ENCODE data around the gene POU2F1. TPM values are rescaled to one million over a fixed set of nuclear protein-coding genes. Genes with fewer than 3 reads are reported as not detected.

Gene POU2F1
- total RNA-seq, 2 experiments from 2014 or later: 18.7 to 52.3 TPM

DNA sequence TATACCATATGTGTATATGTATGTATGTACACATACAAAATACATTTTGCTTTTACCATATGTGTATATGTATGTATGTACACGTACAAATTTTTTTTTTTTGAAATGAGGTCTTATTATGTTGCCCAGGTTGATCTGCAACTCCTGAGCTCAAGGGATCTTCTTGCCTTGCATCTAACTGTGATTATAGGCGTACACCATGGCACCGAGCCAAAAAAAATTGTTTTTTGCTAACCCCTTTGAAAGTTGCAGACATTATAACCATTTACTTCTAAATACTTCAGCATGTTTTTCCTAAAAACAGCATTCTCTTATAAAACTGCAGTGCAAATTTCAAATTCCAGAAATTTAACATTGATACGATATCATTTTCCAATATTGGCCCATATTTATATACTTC is 147.0 kb downstream of the POU2F1 start:
- no TSS peak for BruUV-seq (replicated peaks)
- intact Hi-C loops (cut with micrococcal nuclease; ENCODE audit: unreplicated experiment): no loop called here
- no peak for DNase-seq (ENCODE audit: low spot score)

GRCh38 chr1:167369175-167369574 is 148.5 kb downstream of the POU2F1 start:
- BruUV-seq (replicated peaks): no TSS peak

More for the DNA sequence above, 147.0 kb downstream of the POU2F1 start:
- no peak for TF ChIP-seq EZH2phosphoT487 (IDR thresholded peaks at IDR 0.05; ENCODE audit: borderline replicate concordance, low read depth, low read length)
- TF ChIP-seq, protein P1, sequence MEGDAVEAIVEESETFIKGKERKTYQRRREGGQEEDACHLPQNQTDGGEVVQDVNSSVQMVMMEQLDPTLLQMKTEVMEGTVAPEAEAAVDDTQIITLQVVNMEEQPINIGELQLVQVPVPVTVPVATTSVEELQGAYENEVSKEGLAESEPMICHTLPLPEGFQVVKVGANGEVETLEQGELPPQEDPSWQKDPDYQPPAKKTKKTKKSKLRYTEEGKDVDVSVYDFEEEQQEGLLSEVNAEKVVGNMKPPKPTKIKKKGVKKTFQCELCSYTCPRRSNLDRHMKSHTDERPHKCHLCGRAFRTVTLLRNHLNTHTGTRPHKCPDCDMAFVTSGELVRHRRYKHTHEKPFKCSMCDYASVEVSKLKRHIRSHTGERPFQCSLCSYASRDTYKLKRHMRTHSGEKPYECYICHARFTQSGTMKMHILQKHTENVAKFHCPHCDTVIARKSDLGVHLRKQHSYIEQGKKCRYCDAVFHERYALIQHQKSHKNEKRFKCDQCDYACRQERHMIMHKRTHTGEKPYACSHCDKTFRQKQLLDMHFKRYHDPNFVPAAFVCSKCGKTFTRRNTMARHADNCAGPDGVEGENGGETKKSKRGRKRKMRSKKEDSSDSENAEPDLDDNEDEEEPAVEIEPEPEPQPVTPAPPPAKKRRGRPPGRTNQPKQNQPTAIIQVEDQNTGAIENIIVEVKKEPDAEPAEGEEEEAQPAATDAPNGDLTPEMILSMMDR (conservative IDR thresholded peaks at IDR 0.05; ENCODE audit: low read length): no peak
- Histone ChIP-seq H3K4me2 (ENCODE audit: low read length) (no peak overlapping the region), H3K36me3 (ENCODE audit: insufficient read depth, low read length) (peaks cover 67% of the 10 kb centered on the region), H3K9me3 (ENCODE audit: low read length) (no peaks in the 10 kb centered on the region; the same call in 1 of the 2 replicates), H4K20me1 (ENCODE audit: insufficient read depth, low read length) (no peaks in the 10 kb centered on the region), H3K4me3 (ENCODE audit: low read depth, low read length, poor library complexity, severe bottlenecking) (no peak overlapping the region), H3K4me1 (ENCODE audit: insufficient read depth, low read length, poor library complexity, severe bottlenecking) (peaks cover 24% of the 10 kb centered on the region), H2AFZ (ENCODE audit: low read length) (no peak overlapping the region), H3K79me2 (ENCODE audit: insufficient read depth, low read depth, low read length) (peaks cover 46% of the 10 kb centered on the region), H3K9me2 (ENCODE audit: insufficient read depth, low read length) (no peaks in the 10 kb centered on the region), H3K27ac (ENCODE audit: low read depth, low read length, poor library complexity, severe bottlenecking) (no peak overlapping the region)
- CTCF ChIA-PET (ENCODE audit: unreplicated experiment): no interaction called here
- POLR2A ChIA-PET: interaction anchor here (0.7 to 1.4 kb wide), 3 partner anchors 16 to 46 kb away, joined by 3 read pairs; no protein-coding TSS in a partner anchor

GRCh38 chr1:167369933-167370332 is 149.2 kb downstream of the POU2F1 start:
- no peak for DNase-seq (ENCODE audit: low spot score)
- peaks cover 27% of the 10 kb centered on the region for H3K79me2 ChIP-seq (ENCODE audit: insufficient read depth, low read depth, low read length)
- no peak overlapping the region for H3K4me3 ChIP-seq (ENCODE audit: low read depth, low read length, poor library complexity, severe bottlenecking)
- no peaks in the 10 kb centered on the region; the same call in 1 of the 2 replicates for H3K9me3 ChIP-seq (ENCODE audit: low read length)
- H3K4me1 ChIP-seq (ENCODE audit: insufficient read depth, low read length, poor library complexity, severe bottlenecking): peaks cover 6% of the 10 kb centered on the region
- peaks cover 88% of the 10 kb centered on the region for H3K36me3 ChIP-seq (ENCODE audit: insufficient read depth, low read length)
- intact Hi-C loops (cut with micrococcal nuclease; ENCODE audit: unreplicated experiment): no loop called here
- no peak overlapping the region for H2AFZ ChIP-seq (ENCODE audit: low read length)
- no peak overlapping the region for H3K4me2 ChIP-seq (ENCODE audit: low read length)
- BruUV-seq (replicated peaks): no TSS peak
- CTCF ChIA-PET (ENCODE audit: unreplicated experiment): no interaction called here
- H4K20me1 ChIP-seq (ENCODE audit: insufficient read depth, low read length): no peaks in the 10 kb centered on the region
- TF ChIP-seq, protein P1 (conservative IDR thresholded peaks at IDR 0.05; ENCODE audit: low read length): no peak
- TF ChIP-seq EZH2phosphoT487 (IDR thresholded peaks at IDR 0.05; ENCODE audit: borderline replicate concordance, low read depth, low read length): no peak
- no peaks in the 10 kb centered on the region for H3K9me2 ChIP-seq (ENCODE audit: insufficient read depth, low read length)
- no peak overlapping the region for H3K27ac ChIP-seq (ENCODE audit: low read depth, low read length, poor library complexity, severe bottlenecking)
- POLR2A ChIA-PET: interaction anchor here (0.8 to 1.6 kb wide), 5 partner anchors 9 to 529 kb away, joined by 3 to 7 read pairs (median 4); no protein-coding TSS in a partner anchor

More at GRCh38 chr1:167369175-167369574, 148.5 kb downstream of the POU2F1 start:
- Histone ChIP-seq H4K20me1 (ENCODE audit: insufficient read depth, low read length) (no peaks in the 10 kb centered on the region), H3K36me3 (ENCODE audit: insufficient read depth, low read length) (peaks cover 81% of the 10 kb centered on the region), H3K79me2 (ENCODE audit: insufficient read depth, low read depth, low read length) (peaks cover 31% of the 10 kb centered on the region), H3K4me1 (ENCODE audit: insufficient read depth, low read length, poor library complexity, severe bottlenecking) (peaks cover 12% of the 10 kb centered on the region), H3K9me2 (ENCODE audit: insufficient read depth, low read length) (no peaks in the 10 kb centered on the region), H3K4me3 (ENCODE audit: low read depth, low read length, poor library complexity, severe bottlenecking) (no peak overlapping the region), H3K4me2 (ENCODE audit: low read length) (no peak overlapping the region), H3K27ac (ENCODE audit: low read depth, low read length, poor library complexity, severe bottlenecking) (no peak overlapping the region), H2AFZ (ENCODE audit: low read length) (no peak overlapping the region), H3K9me3 (ENCODE audit: low read length) (no peaks in the 10 kb centered on the region; the same call in 1 of the 2 replicates)
- TF ChIP-seq, protein P1 (conservative IDR thresholded peaks at IDR 0.05; ENCODE audit: low read length): no peak
- TF ChIP-seq EZH2phosphoT487 (IDR thresholded peaks at IDR 0.05; ENCODE audit: borderline replicate concordance, low read depth, low read length): no peak
- ChIA-PET CTCF (ENCODE audit: unreplicated experiment) (no interaction called here), POLR2A (interaction anchor here (0.6 to 1.6 kb wide), 5 partner anchors 9 to 108 kb away, joined by 3 to 7 read pairs (median 4); no protein-coding TSS in a partner anchor)
- intact Hi-C loops (cut with micrococcal nuclease; ENCODE audit: unreplicated experiment): no loop called here
- DNase-seq (ENCODE audit: low spot score): no peak
